ENCODE data around the gene MGAT4A. TPM values are rescaled to one million over a fixed set of nuclear protein-coding genes. Genes with fewer than 3 reads are reported as not detected.
A peak's percentile ranks its signal among the peaks of the same experiment; 100 is the strongest.
"Not testable (repeated sequence)": the region's sequence is repeated elsewhere in the genome, so short reads cannot be mapped to it uniquely, and the experiment has no call there.

Gene MGAT4A
- polyA plus RNA-seq, 4 donors = 30.0 to 35.1 (median 33.0) TPM

- peak in 2 of 4 donors; percentile 7 to 16 for DNase-seq (ENCODE audit: low read depth in 4 of 4, low spot score in 3 of 4)
Observed at GRCh38 chr2:98608962-98609604, 121.8 kb downstream of the MGAT4A start.

- DNase-seq (ENCODE audit: low read depth in 4 of 4, low spot score in 3 of 4) = peak; percentile 82 to 88 (median 82)
Observed at GRCh38 chr2:98608116-98608961, 122.6 kb downstream of the MGAT4A start, which contains the start of the genes COA5 and UNC50. Gene COA5 (minus strand): TSS chr2:98608512. CDS start chr2:98608405, 107 bp downstream. Gene UNC50 (plus strand): TSS chr2:98608589. CDS start chr2:98609760, 1,171 bp downstream.

- no peak for DNase-seq (ENCODE audit: low read depth in 4 of 4, low spot score in 3 of 4)
Observed at GRCh38 chr2:98607741-98608115, 123.2 kb downstream of the MGAT4A start.

GRCh38 chr2:98607104-98607503 is 123.8 kb downstream of the MGAT4A start:
- DNase-seq (ENCODE audit: low read depth in 4 of 4, low spot score in 3 of 4) = no peak

GRCh38 chr2:98606431-98606830 is 124.5 kb downstream of the MGAT4A start:
- no peak for DNase-seq (ENCODE audit: low read depth in 4 of 4, low spot score in 3 of 4)

- no peak for DNase-seq (ENCODE audit: low read depth in 4 of 4, low spot score in 3 of 4)
Observed at GRCh38 chr2:98605076-98605475, 125.9 kb downstream of the MGAT4A start.

GRCh38 chr2:98604547-98604946 is 126.4 kb downstream of the MGAT4A start:
- DNase-seq (ENCODE audit: low read depth in 4 of 4, low spot score in 3 of 4) = no peak

GRCh38 chr2:98601532-98602132 is 129.3 kb downstream of the MGAT4A start:
- no peak for DNase-seq (ENCODE audit: low read depth in 4 of 4, low spot score in 3 of 4)

GRCh38 chr2:98598781-98599428 is 132.0 kb downstream of the MGAT4A start:
- DNase-seq (ENCODE audit: low read depth in 4 of 4, low spot score in 3 of 4) = no peak

GRCh38 chr2:98594665-98595064 is 136.3 kb downstream of the MGAT4A start:
- DNase-seq (ENCODE audit: low read depth in 4 of 4, low spot score in 3 of 4) = not testable (repeated sequence)

GRCh38 chr2:98592565-98592964 is 138.4 kb downstream of the MGAT4A start:
- DNase-seq (ENCODE audit: low read depth in 4 of 4, low spot score in 3 of 4) = no peak

GRCh38 chr2:98589489-98589888 is 141.4 kb downstream of the MGAT4A start:
- no peak for DNase-seq (ENCODE audit: low read depth in 4 of 4, low spot score in 3 of 4)

- no peak for DNase-seq (ENCODE audit: low read depth in 4 of 4, low spot score in 3 of 4)
Observed at GRCh38 chr2:98588880-98589431, 142.0 kb downstream of the MGAT4A start.

GRCh38 chr2:98586551-98587140 is 144.3 kb downstream of the MGAT4A start:
- no peak for DNase-seq (ENCODE audit: low read depth in 4 of 4, low spot score in 3 of 4)

GRCh38 chr2:98585386-98585785 is 145.5 kb downstream of the MGAT4A start:
- no peak for DNase-seq (ENCODE audit: low read depth in 4 of 4, low spot score in 3 of 4)

GRCh38 chr2:98583816-98584618 is 146.9 kb downstream of the MGAT4A start:
- no peak for DNase-seq (ENCODE audit: low read depth in 4 of 4, low spot score in 3 of 4)

GRCh38 chr2:98583276-98583675 is 147.7 kb downstream of the MGAT4A start:
- no peak for DNase-seq (ENCODE audit: low read depth in 4 of 4, low spot score in 3 of 4)

- no peak for DNase-seq (ENCODE audit: low read depth in 4 of 4, low spot score in 3 of 4)
Observed at GRCh38 chr2:98582523-98582922, 148.4 kb downstream of the MGAT4A start.

- no peak for DNase-seq (ENCODE audit: low read depth in 4 of 4, low spot score in 3 of 4)
Observed at GRCh38 chr2:98580656-98581284, 150.2 kb downstream of the MGAT4A start.
